PC-9 (cell line): ENCODE measurements around the gene FBXO10.

Experiments used
- EZH2 ChIP-seq: fragments of 200-600 bp; sonication (generic); IDR thresholded peaks from 2 replicates; pipeline ENCODE4 v1.8.0; 2017; ENCODE audit warnings: antibody characterized with exemption, low read depth
- TF ChIP-seq, protein P1 (sequence below): fragments of 200-600 bp; sonication (generic); conservative IDR thresholded peaks from 2 replicates; pipeline ENCODE4 v1.6.1; 2017; ENCODE audit warnings: mixed run types, antibody characterized with exemption, mild to moderate bottlenecking, moderate library complexity

DNA sequence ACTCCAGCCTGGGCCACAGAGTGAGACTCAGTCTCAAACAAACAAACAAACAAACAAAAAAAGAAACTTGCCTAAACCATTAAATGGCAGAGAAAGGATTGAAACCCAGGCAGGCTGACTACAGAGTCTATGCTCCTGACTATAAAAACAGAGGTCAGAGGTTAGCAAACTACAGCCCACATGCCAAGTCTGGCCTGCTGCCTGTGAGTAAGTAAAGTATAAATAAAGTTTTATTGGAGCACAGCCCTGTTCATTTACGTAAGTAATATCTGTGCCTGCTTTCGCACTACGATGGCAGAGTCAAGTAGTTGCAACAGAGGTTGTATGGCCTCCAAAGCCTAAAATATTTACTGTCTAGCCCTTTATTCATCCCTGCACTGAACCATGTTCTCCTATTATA lies 78.9 kb downstream of the FBXO10 start:
- TF ChIP-seq, protein P1, sequence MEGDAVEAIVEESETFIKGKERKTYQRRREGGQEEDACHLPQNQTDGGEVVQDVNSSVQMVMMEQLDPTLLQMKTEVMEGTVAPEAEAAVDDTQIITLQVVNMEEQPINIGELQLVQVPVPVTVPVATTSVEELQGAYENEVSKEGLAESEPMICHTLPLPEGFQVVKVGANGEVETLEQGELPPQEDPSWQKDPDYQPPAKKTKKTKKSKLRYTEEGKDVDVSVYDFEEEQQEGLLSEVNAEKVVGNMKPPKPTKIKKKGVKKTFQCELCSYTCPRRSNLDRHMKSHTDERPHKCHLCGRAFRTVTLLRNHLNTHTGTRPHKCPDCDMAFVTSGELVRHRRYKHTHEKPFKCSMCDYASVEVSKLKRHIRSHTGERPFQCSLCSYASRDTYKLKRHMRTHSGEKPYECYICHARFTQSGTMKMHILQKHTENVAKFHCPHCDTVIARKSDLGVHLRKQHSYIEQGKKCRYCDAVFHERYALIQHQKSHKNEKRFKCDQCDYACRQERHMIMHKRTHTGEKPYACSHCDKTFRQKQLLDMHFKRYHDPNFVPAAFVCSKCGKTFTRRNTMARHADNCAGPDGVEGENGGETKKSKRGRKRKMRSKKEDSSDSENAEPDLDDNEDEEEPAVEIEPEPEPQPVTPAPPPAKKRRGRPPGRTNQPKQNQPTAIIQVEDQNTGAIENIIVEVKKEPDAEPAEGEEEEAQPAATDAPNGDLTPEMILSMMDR: no peak
- TF ChIP-seq EZH2: no peak
